Upper lobe of right lung (tissue), 1 donor: ENCODE results near the gene CARS1. TPM values are rescaled to one million over a fixed set of nuclear protein-coding genes. Genes with fewer than 3 reads are reported as not detected.
A peak's percentile ranks its signal among the peaks of the same experiment; 100 is the strongest.

Source experiments
- ATAC-seq: fragments of 200-7000 bp; cut with Tn5 transposase; one replicate; pipeline ENCODE4 v1.9.1; 2020; ENCODE audit warnings: mild to moderate bottlenecking, moderate library complexity
- DNase-seq: peaks from one replicate; pipeline ENCODE4 v3.0.0-alpha.2; 2020
- H3K27ac ChIP-seq: fragments of 200-600 bp; one replicate; pipeline ENCODE4 v1.8.0; 2022
- H3K27me3 ChIP-seq: fragments of 200-600 bp; one replicate; pipeline ENCODE4 v1.8.0; 2022; ENCODE audit warnings: mild to moderate bottlenecking
- H3K36me3 ChIP-seq: fragments of 200-600 bp; one replicate; pipeline ENCODE4 v1.8.0; 2022
- H3K4me1 ChIP-seq: fragments of 200-600 bp; one replicate; pipeline ENCODE4 v1.8.0; 2022
- H3K4me3 ChIP-seq: fragments of 200-600 bp; one replicate; pipeline ENCODE4 v1.8.0; 2022; ENCODE audit warnings: mild to moderate bottlenecking
- H3K9me3 ChIP-seq: fragments of 200-600 bp; one replicate; pipeline ENCODE4 v1.8.0; 2022
- CTCF ChIP-seq: fragments of 200-600 bp; IDR thresholded peaks from one replicate; pipeline ENCODE4 v1.8.0; 2022; ENCODE audit warnings: antibody characterized with exemption
- intact Hi-C: fragments of 100-400 bp; cut with DNase I; formaldehyde crosslinking; loops from one replicate; pipeline ENCODE4 v1.11.0; 2022
- total RNA-seq: library from RNA; stranded (reverse); fragmentation: NEBNext Ultra II Directional; extraction: Animal tissue kit (Norgen Biotek cat#: 25700); gene quantifications from one replicate; pipeline ENCODE4 v1.2.1, GENCODE V29; 2021
- donor health status: DM: no; HTN: yes; CAD: no; lungs with severe emphysema.

CARS1 gene
- total RNA-seq, 1 donor from 2014 or later, result 34.6 TPM

- H3K27me3 ChIP-seq, result no peaks in the 10 kb centered on the region
- no peak for TF ChIP-seq CTCF
- DNase-seq, result no peak
- H3K9me3 ChIP-seq, result no peaks in the 10 kb centered on the region
- intact Hi-C loops, result no loop called here
- H3K36me3 ChIP-seq, result peaks cover 63% of the 10 kb centered on the region
- peak; percentile 45 for ATAC-seq
- no peak overlapping the region for H3K4me3 ChIP-seq
- no peaks in the 10 kb centered on the region for H3K4me1 ChIP-seq
- no peak overlapping the region for H3K27ac ChIP-seq
Measured at GRCh38 chr11:3022982-3023381, 34.2 kb downstream of the CARS1 start.

- intact Hi-C loops, result no loop called here
- H3K4me1 ChIP-seq, result no peaks in the 10 kb centered on the region
- H3K4me3 ChIP-seq, result no peak overlapping the region
- peak; percentile 67 for ATAC-seq
- no peaks in the 10 kb centered on the region for H3K9me3 ChIP-seq
- DNase-seq, result no peak
- TF ChIP-seq CTCF, result no peak
- H3K27me3 ChIP-seq, result no peaks in the 10 kb centered on the region
- H3K27ac ChIP-seq, result no peak overlapping the region
- H3K36me3 ChIP-seq, result peaks cover 64% of the 10 kb centered on the region
Measured at GRCh38 chr11:3022300-3022967, 34.8 kb downstream of the CARS1 start.

- TF ChIP-seq CTCF, result peak; percentile 38
- Histone ChIP-seq H3K9me3 (no peaks in the 10 kb centered on the region), H3K4me1 (no peaks in the 10 kb centered on the region), H3K4me3 (no peak overlapping the region), H3K27ac (no peak overlapping the region), H3K27me3 (no peaks in the 10 kb centered on the region), H3K36me3 (peaks cover 65% of the 10 kb centered on the region)
- DNase-seq (no peak), ATAC-seq (peak; percentile 66)
- intact Hi-C loops, result no loop called here
Measured at GRCh38 chr11:3021125-3021524, 36.1 kb downstream of the CARS1 start.

- intact Hi-C loops, result no loop called here
- no peak for DNase-seq
- peaks cover 65% of the 10 kb centered on the region for H3K36me3 ChIP-seq
Measured at GRCh38 chr11:3020011-3020410, 37.2 kb downstream of the CARS1 start.

GRCh38 chr11:3018596-3018995, 38.6 kb downstream of the CARS1 start:
- no peak for DNase-seq
- H3K9me3 ChIP-seq, result no peaks in the 10 kb centered on the region
- ATAC-seq, result no peak
- no peaks in the 10 kb centered on the region for H3K4me1 ChIP-seq
- intact Hi-C loops, result no loop called here
- H3K4me3 ChIP-seq, result no peak overlapping the region
- H3K36me3 ChIP-seq, result peaks cover 70% of the 10 kb centered on the region
- no peak for TF ChIP-seq CTCF
- no peak overlapping the region for H3K27ac ChIP-seq
- no peaks in the 10 kb centered on the region for H3K27me3 ChIP-seq

More at GRCh38 chr11:3020011-3020410, 37.2 kb downstream of the CARS1 start:
- no peak for ATAC-seq
- Histone ChIP-seq H3K9me3 (no peaks in the 10 kb centered on the region), H3K27me3 (no peaks in the 10 kb centered on the region), H3K27ac (no peak overlapping the region), H3K4me1 (no peaks in the 10 kb centered on the region), H3K4me3 (no peak overlapping the region)
- no peak for TF ChIP-seq CTCF

- Histone ChIP-seq H3K4me1 (no peaks in the 10 kb centered on the region), H3K4me3 (no peak overlapping the region), H3K27me3 (no peaks in the 10 kb centered on the region), H3K27ac (no peak overlapping the region), H3K9me3 (no peaks in the 10 kb centered on the region), H3K36me3 (peaks cover 88% of the 10 kb centered on the region)
- intact Hi-C loops, result no loop called here
- ATAC-seq (no peak), DNase-seq (no peak)
- no peak for TF ChIP-seq CTCF
Measured at GRCh38 chr11:3016861-3017260, 40.4 kb downstream of the CARS1 start.
